SK-N-SH treated with all-trans-retinoic acid at 6 μM for 48 hours (cell line): ENCODE data around the gene HS1BP3.

Experiments used
- ATAC-seq: fragments of 200-7000 bp; cut with Tn5 transposase; 3 replicates; pipeline ENCODE4 v1.9.1; 2020; ENCODE audit warnings: mild to moderate bottlenecking, moderate library complexity
- ARNTL ChIP-seq: fragments of 450-650 bp; formaldehyde crosslinking; IDR thresholded peaks from 2 replicates; pipeline ENCODE4 v1.5.0; 2020; ENCODE audit warnings: low read depth, mild to moderate bottlenecking, moderate library complexity, borderline replicate concordance
- BACH2 ChIP-seq: fragments of 250-450 bp; sonication (Bioruptor Pico); IDR thresholded peaks from 2 replicates; pipeline ENCODE4 v1.9.0; 2021; ENCODE audit warnings: mild to moderate bottlenecking, borderline replicate concordance
- CREB5 ChIP-seq: fragments of 250-450 bp; sonication (Bioruptor Pico); IDR thresholded peaks from 2 replicates; pipeline ENCODE4 v1.5.1; 2020; ENCODE audit warnings: low read depth, mild to moderate bottlenecking, moderate library complexity
- CSDC2 ChIP-seq: fragments of 250-450 bp; sonication (Bioruptor Pico); IDR thresholded peaks from 2 replicates; pipeline ENCODE4 v1.5.0; 2020; ENCODE audit warnings: mild to moderate bottlenecking, moderate library complexity
- CSRNP3 ChIP-seq: fragments of 250-450 bp; sonication (Bioruptor Pico); IDR thresholded peaks from 2 replicates; pipeline ENCODE4 v1.5.1; 2021; ENCODE audit warnings: mild to moderate bottlenecking, moderate library complexity
- ESRRG ChIP-seq: fragments of 250-450 bp; sonication (Bioruptor Pico); IDR thresholded peaks from 2 replicates; pipeline ENCODE4 v1.6.1; 2021; ENCODE audit warnings: mild to moderate bottlenecking
- GLIS3 ChIP-seq: fragments of 250-450 bp; sonication (Bioruptor Pico); IDR thresholded peaks from 2 replicates; pipeline ENCODE4 v1.5.0; 2020; ENCODE audit warnings: mild to moderate bottlenecking, moderate library complexity
- ISL1 ChIP-seq: fragments of 250-450 bp; sonication (Bioruptor Pico); IDR thresholded peaks from 2 replicates; pipeline ENCODE4 v2.1.2; 2022; ENCODE audit warnings: mild to moderate bottlenecking, moderate library complexity
- OSR1 ChIP-seq: fragments of 250-450 bp; sonication (Bioruptor Pico); IDR thresholded peaks from 2 replicates; pipeline ENCODE4 v1.8.0; 2022; ENCODE audit warnings: moderate library complexity, mild to moderate bottlenecking, inconsistent platforms
- PATZ1 ChIP-seq: fragments of 250-450 bp; sonication (Bioruptor Pico); IDR thresholded peaks from 2 replicates; pipeline ENCODE4 v1.8.0; 2020; ENCODE audit warnings: mild to moderate bottlenecking, moderate library complexity, borderline replicate concordance
- PPARA ChIP-seq: fragments of 250-450 bp; sonication (Bioruptor Pico); IDR thresholded peaks from 2 replicates; pipeline ENCODE4 v1.5.0; 2020; ENCODE audit warnings: mild to moderate bottlenecking, borderline replicate concordance
- RARB ChIP-seq: fragments of 250-450 bp; sonication (Bioruptor Pico); IDR thresholded peaks from 2 replicates; pipeline ENCODE4 v1.8.0; 2021; ENCODE audit warnings: mild to moderate bottlenecking, moderate library complexity
- SNAI2 ChIP-seq: fragments of 250-450 bp; sonication (Bioruptor Pico); IDR thresholded peaks from 2 replicates; pipeline ENCODE4 v1.5.0; 2020; ENCODE audit warnings: mild to moderate bottlenecking, moderate library complexity
- TCF4 ChIP-seq: fragments of 250-450 bp; sonication (Bioruptor Pico); IDR thresholded peaks from 2 replicates; pipeline ENCODE4 v1.8.0; 2021; ENCODE audit warnings: mild to moderate bottlenecking, moderate library complexity, borderline replicate concordance
- TOX ChIP-seq: fragments of 250-450 bp; sonication (Bioruptor Pico); IDR thresholded peaks from 2 replicates; pipeline ENCODE4 v1.8.0; 2021; ENCODE audit warnings: mild to moderate bottlenecking, moderate library complexity, borderline replicate concordance
- TSHZ2 ChIP-seq: fragments of 250-450 bp; sonication (Bioruptor Pico); IDR thresholded peaks from 2 replicates; pipeline ENCODE4 v1.5.0; 2020; ENCODE audit warnings: mild to moderate bottlenecking, moderate library complexity
- ZC3H10 ChIP-seq: fragments of 250-450 bp; sonication (Bioruptor Pico); IDR thresholded peaks from 2 replicates; pipeline ENCODE4 v1.5.1; 2021; ENCODE audit warnings: mild to moderate bottlenecking, moderate library complexity
- ZFP3 ChIP-seq: fragments of 250-450 bp; sonication (Bioruptor Pico); IDR thresholded peaks from 2 replicates; pipeline ENCODE4 v1.5.0; 2020; ENCODE audit warnings: mild to moderate bottlenecking, moderate library complexity
- ZFP30 ChIP-seq: fragments of 450-650 bp; formaldehyde crosslinking; IDR thresholded peaks from 2 replicates; pipeline ENCODE4 v1.5.0; 2022; ENCODE audit warnings: mild to moderate bottlenecking, moderate library complexity
- ZNF565 ChIP-seq: fragments of 450-650 bp; formaldehyde crosslinking; conservative IDR thresholded peaks from 2 replicates; pipeline ENCODE4 v1.5.0; 2020; ENCODE audit warnings: low read depth, mild to moderate bottlenecking, moderate library complexity
- ZNF70 ChIP-seq: fragments of 450-650 bp; formaldehyde crosslinking; IDR thresholded peaks from 2 replicates; pipeline ENCODE4 v1.5.0; 2020; ENCODE audit warnings: mild to moderate bottlenecking, moderate library complexity
- ZNF8 ChIP-seq: fragments of 450-650 bp; formaldehyde crosslinking; IDR thresholded peaks from 2 replicates; pipeline ENCODE4 v1.5.0; 2020; ENCODE audit warnings: mild to moderate bottlenecking, moderate library complexity

The HS1BP3 gene

GRCh38 chr2:20569464-20570223 lies 81.3 kb downstream of the HS1BP3 start:
- TF ChIP-seq ARNTL (CRISPR knock-in tag) (no peak), OSR1 (no peak), TCF4 (CRISPR knock-in tag) (no peak), ZFP30 (CRISPR knock-in tag) (no peak), TOX (CRISPR knock-in tag) (no peak), ZC3H10 (no peak), CSDC2 (no peak), ESRRG (CRISPR knock-in tag) (no peak), RARB (CRISPR knock-in tag) (no peak), ZNF8 (no peak), TSHZ2 (CRISPR knock-in tag) (no peak), CREB5 (no peak), CSRNP3 (CRISPR knock-in tag) (no peak), ZFP3 (CRISPR knock-in tag) (no peak), PATZ1 (CRISPR knock-in tag) (no peak), BACH2 (CRISPR knock-in tag) (no peak), SNAI2 (CRISPR knock-in tag) (no peak), ZNF565 (CRISPR knock-in tag) (no peak)
- ATAC-seq = no peak

GRCh38 chr2:20568501-20569463 lies 82.1 kb downstream of the HS1BP3 start:
- TF ChIP-seq PATZ1 (CRISPR knock-in tag) (no peak), TSHZ2 (CRISPR knock-in tag) (no peak), CREB5 (no peak), RARB (CRISPR knock-in tag) (no peak), ESRRG (CRISPR knock-in tag) (no peak), PPARA (CRISPR knock-in tag) (no peak), ZFP3 (CRISPR knock-in tag) (no peak), ARNTL (CRISPR knock-in tag) (no peak), ISL1 (CRISPR knock-in tag) (no peak), ZNF70 (CRISPR knock-in tag) (no peak), TOX (CRISPR knock-in tag) (no peak), TCF4 (CRISPR knock-in tag) (no peak), CSDC2 (no peak), BACH2 (CRISPR knock-in tag) (no peak), ZC3H10 (no peak), GLIS3 (no peak)
- ATAC-seq = no peak
